H9 (cell line): ENCODE measurements around the gene ABTB1. TPM values are rescaled to one million over a fixed set of nuclear protein-coding genes. Genes with fewer than 3 reads are reported as not detected.
A peak's percentile ranks its signal among the peaks of the same experiment; 100 is the strongest.

ENCODE experiments used
- DNase-seq: peaks from one replicate; pipeline ENCODE4 v3.0.0-alpha.2; 2017
- H2AFZ ChIP-seq: one replicate; pipeline ENCODE4 v1.6.1; 2013; ENCODE audit warnings: mild to moderate bottlenecking, low read length, control low read depth, moderate library complexity
- H2AK5ac ChIP-seq: 2 replicates; pipeline ENCODE4 v1.6.1; 2013; ENCODE audit warnings: low read length, control low read depth, mixed read lengths; ENCODE audit not compliant: insufficient read length
- H2BK120ac ChIP-seq: one replicate; pipeline ENCODE4 v1.6.1; 2013; ENCODE audit warnings: low read depth, mild to moderate bottlenecking, low read length, control low read depth, inconsistent platforms; ENCODE audit not compliant: poor library complexity, severe bottlenecking
- H2BK12ac ChIP-seq: 2 replicates; pipeline ENCODE4 v1.6.1; 2013; ENCODE audit warnings: low read length, control low read depth, mixed read lengths, low read depth; ENCODE audit not compliant: insufficient read length
- H2BK15ac ChIP-seq: 2 replicates; pipeline ENCODE4 v1.6.1; 2013; ENCODE audit warnings: low read depth, low read length, control low read depth
- H2BK20ac ChIP-seq: one replicate; pipeline ENCODE4 v1.6.1; 2013; ENCODE audit warnings: low read depth, mild to moderate bottlenecking, low read length, control low read depth, inconsistent platforms; ENCODE audit not compliant: poor library complexity, severe bottlenecking
- H2BK5ac ChIP-seq: 2 replicates; pipeline ENCODE4 v1.6.1; 2013; ENCODE audit warnings: low read length, control low read depth, mixed read lengths; ENCODE audit not compliant: insufficient read length
- H3K14ac ChIP-seq: 2 replicates; pipeline ENCODE4 v1.6.1; 2013; ENCODE audit warnings: low read length, control low read depth; ENCODE audit not compliant: insufficient read depth
- H3K18ac ChIP-seq: 2 replicates; pipeline ENCODE4 v1.6.1; 2013; ENCODE audit warnings: low read depth, mild to moderate bottlenecking, mixed read lengths, low read length, control low read depth; ENCODE audit not compliant: insufficient read length
- H3K23ac ChIP-seq: 2 replicates; pipeline ENCODE4 v1.6.1; 2013; ENCODE audit warnings: low read length, control low read depth, mixed read lengths, low read depth; ENCODE audit not compliant: insufficient read length
- H3K23me2 ChIP-seq: 2 replicates; pipeline ENCODE4 v1.6.1; 2013; ENCODE audit warnings: low read depth, mild to moderate bottlenecking, mixed read lengths, low read length, control low read depth; ENCODE audit not compliant: insufficient read length, poor library complexity, severe bottlenecking
- H3K27ac ChIP-seq: 2 replicates; pipeline ENCODE4 v1.5.1; 2013; ENCODE audit warnings: low read length, control low read depth, mixed read lengths, low read depth; ENCODE audit not compliant: insufficient read length
- H3K27me3 ChIP-seq: 2 replicates; pipeline ENCODE4 v1.6.1; 2013; ENCODE audit warnings: low read length, control low read depth, inconsistent platforms; ENCODE audit not compliant: insufficient read depth
- H3K4ac ChIP-seq: 2 replicates; pipeline ENCODE4 v1.6.1; 2013; ENCODE audit warnings: low read depth, mild to moderate bottlenecking, control low read depth, inconsistent platforms, low read length, moderate library complexity
- H3K4me1 ChIP-seq: 2 replicates; pipeline ENCODE4 v1.6.1; 2013; ENCODE audit warnings: low read length, control low read depth, inconsistent platforms; ENCODE audit not compliant: insufficient read depth
- H3K4me2 ChIP-seq: 2 replicates; pipeline ENCODE4 v1.6.1; 2013; ENCODE audit warnings: low read length, control low read depth, mixed read lengths; ENCODE audit not compliant: insufficient read length, insufficient read depth
- H3K56ac ChIP-seq: 2 replicates; pipeline ENCODE4 v1.6.1; 2013; ENCODE audit warnings: low read depth, mild to moderate bottlenecking, mixed read lengths, low read length, control low read depth; ENCODE audit not compliant: insufficient read length
- H3K79me1 ChIP-seq: 2 replicates; pipeline ENCODE4 v1.6.1; 2013; ENCODE audit warnings: low read depth, mild to moderate bottlenecking, moderate library complexity, low read length, control low read depth, inconsistent platforms; ENCODE audit not compliant: insufficient read depth, poor library complexity, severe bottlenecking
- H3K79me2 ChIP-seq: 2 replicates; pipeline ENCODE4 v1.6.1; 2013; ENCODE audit warnings: low read length, control low read depth, inconsistent platforms; ENCODE audit not compliant: insufficient read depth
- H3K9ac ChIP-seq: 2 replicates; pipeline ENCODE4 v1.6.1; 2013; ENCODE audit warnings: low read length, control low read depth, mixed read lengths; ENCODE audit not compliant: insufficient read length; ENCODE audit errors: extremely low read depth
- H3K9me3 ChIP-seq: one replicate; pipeline ENCODE4 v1.6.1; 2013; ENCODE audit warnings: low read depth, low read length, inconsistent platforms; ENCODE audit not compliant: control insufficient read depth
- H3T11ph ChIP-seq: one replicate; pipeline ENCODE4 v1.6.1; 2013; ENCODE audit warnings: mild to moderate bottlenecking, low read length, control low read depth, inconsistent platforms
- H4K20me1 ChIP-seq: one replicate; pipeline ENCODE4 v1.6.1; 2013; ENCODE audit not compliant: control insufficient read depth, insufficient read length, insufficient read depth
- H4K5ac ChIP-seq: 2 replicates; pipeline ENCODE4 v1.6.1; 2013; ENCODE audit warnings: low read depth, mild to moderate bottlenecking, mixed read lengths, low read length, control low read depth; ENCODE audit not compliant: insufficient read length
- H4K8ac ChIP-seq: replicated peaks from 2 replicates; pipeline ENCODE4 v1.6.1; 2013; ENCODE audit warnings: low read length, control low read depth, mixed read lengths, low read depth; ENCODE audit not compliant: insufficient read length
- H4K91ac ChIP-seq: 2 replicates; pipeline ENCODE4 v1.6.1; 2013; ENCODE audit warnings: low read depth, mild to moderate bottlenecking, moderate library complexity, mixed read lengths, low read length, control low read depth; ENCODE audit not compliant: insufficient read length
- H3K27ac Mint-ChIP-seq, 3 experiments: 2 replicates in 2 of 3; 3 replicates in 1 of 3; pipeline ENCODE4 v1.8.0; 2020 to 2021; ENCODE audit warnings: mixed read lengths in 3 of 3, mild to moderate bottlenecking in 1 of 3, moderate library complexity in 1 of 3
- H3K27me3 Mint-ChIP-seq: 2 replicates; pipeline ENCODE4 v1.8.0; 2021; ENCODE audit warnings: low read depth, mild to moderate bottlenecking, moderate library complexity, mixed read lengths
- H3K36me3 Mint-ChIP-seq, 3 experiments: 2 replicates in 2 of 3; 3 replicates in 1 of 3; pipeline ENCODE4 v1.8.0; 2020 to 2021; ENCODE audit warnings: low read depth in 3 of 3, mixed read lengths in 3 of 3; ENCODE audit not compliant: insufficient read depth in 1 of 3
- H3K4me1 Mint-ChIP-seq, 2 experiments: 2 replicates each; pipeline ENCODE4 v1.8.0; 2020; ENCODE audit warnings: mixed read lengths in 2 of 2
- H3K4me3 Mint-ChIP-seq, 2 experiments: 2 replicates in 1 of 2; 3 replicates in 1 of 2; pipeline ENCODE4 v1.8.0; 2020 to 2021; ENCODE audit warnings: mild to moderate bottlenecking in 2 of 2, mixed read lengths in 2 of 2, moderate library complexity in 1 of 2
- H3K9me3 Mint-ChIP-seq, 2 experiments: 2 replicates in 1 of 2; 3 replicates in 1 of 2; pipeline ENCODE4 v1.8.0; 2020; ENCODE audit warnings: mild to moderate bottlenecking in 2 of 2, mixed read lengths in 2 of 2, moderate library complexity in 1 of 2
- CTCF ChIP-seq: fragments of 200-600 bp; sonication (generic); conservative IDR thresholded peaks from 3 replicates; pipeline ENCODE4 v1.8.0; 2021; ENCODE audit warnings: antibody characterized with exemption, mild to moderate bottlenecking
- WGBS: extraction: QIAGEN DNeasy Blood & Tissue Kit; methylation state at CpG from one replicate; pipeline ENCODE4 v1.1.7; 2013; ENCODE audit warnings: missing lambda C conversion rate, low lambda C conversion rate, mixed read lengths; ENCODE audit not compliant: insufficient read length; ENCODE audit errors: extremely low coverage; 5-methylcytosine and 5-hydroxymethylcytosine counted together
- total RNA-seq: library from RNA; stranded (reverse); gene quantifications from 2 replicates; pipeline ENCODE4 v1.2.1, GENCODE V29; 2021

Gene ABTB1
- total RNA-seq, 1 experiment from 2014 or later: 6.2 TPM

GRCh38 chr3:127632035-127632820 lies 40.5 kb upstream of the ABTB1 start:
- H3K18ac ChIP-seq: no peak overlapping the region
- no peak overlapping the region for H2AK5ac ChIP-seq
- peaks cover 7% of the 10 kb centered on the region for H4K20me1 ChIP-seq
- DNase-seq: no peak
- H3K4ac ChIP-seq: no peak overlapping the region
- no peak overlapping the region for H2BK20ac ChIP-seq
- Mint-ChIP-seq H3K9me3 (peaks cover 7 to 8% of the 10 kb centered on the region in 2 experiments), H3K36me3 (no peaks in the 10 kb centered on the region; a peak in 1 of 7 replicates), H3K27me3 (peaks cover 33% of the 10 kb centered on the region), H3K4me3 (no peak overlapping the region), H3K27ac (no peak overlapping the region), H3K4me1 (peaks cover 20 to 42% of the 10 kb centered on the region in 2 experiments)
- H3K4me2 ChIP-seq: no peak overlapping the region
- H3K9ac ChIP-seq: no peak overlapping the region
- no peak overlapping the region for H2BK12ac ChIP-seq
- H3K79me1 ChIP-seq: no peaks in the 10 kb centered on the region
- H2BK15ac ChIP-seq: no peak overlapping the region
- no peak overlapping the region for H4K5ac ChIP-seq
- H3K9me3 ChIP-seq: no peaks in the 10 kb centered on the region
- H3K79me2 ChIP-seq: no peaks in the 10 kb centered on the region
- H3K23ac ChIP-seq: no peak overlapping the region
- TF ChIP-seq CTCF: no peak
- 0 out of 2 replicates have a peak overlapping the region, but pooled peaks have one; percentile 33 for H3K14ac ChIP-seq
- WGBS: no CpG with 5 or more reads among the region's 8 CpGs
- peaks cover 14% of the 10 kb centered on the region for H3K27me3 ChIP-seq
- H4K8ac ChIP-seq: no peak overlapping the region
- H3K23me2 ChIP-seq: no peaks in the 10 kb centered on the region
- no peaks in the 10 kb centered on the region; the same call in 1 of the 2 replicates for H3K4me1 ChIP-seq
- H2BK5ac ChIP-seq: no peak overlapping the region
- H3K27ac ChIP-seq: no peak overlapping the region
- no peak overlapping the region for H4K91ac ChIP-seq
- no peak overlapping the region for H2AFZ ChIP-seq
- no peak overlapping the region for H3T11ph ChIP-seq
- no peak overlapping the region for H2BK120ac ChIP-seq
- no peak overlapping the region for H3K56ac ChIP-seq
